GM12892 (cell line): ENCODE results near the gene PPP1R9A.

Experiments
- POLR2A ChIP-seq: IDR thresholded peaks from 2 replicates; pipeline ENCODE4 v1.6.1; 2011; ENCODE audit warnings: low read depth, low read length, control low read depth
- POLR2AphosphoS5 ChIP-seq: IDR thresholded peaks from 2 replicates; pipeline ENCODE4 v1.6.1; 2011; ENCODE audit warnings: low read depth, low read length, control low read depth

- TF ChIP-seq POLR2A (no peak), POLR2AphosphoS5 (no peak)
Observed at GRCh38 chr7:95242266-95242665, 334.9 kb downstream of the PPP1R9A start.
